Cardiac septum (tissue), 1 donor: ENCODE results near the gene FXYD6. TPM values are rescaled to one million over a fixed set of nuclear protein-coding genes. Genes with fewer than 3 reads are reported as not detected.
"Not testable (repeated sequence)": the region's sequence is repeated elsewhere in the genome, so short reads cannot be mapped to it uniquely, and the experiment has no call there.

Experiments used
- DNase-seq: peaks from one replicate; pipeline ENCODE4 v3.0.0-alpha.2; 2020; ENCODE audit warnings: low spot score
- intact Hi-C: fragments of 100-400 bp; cut with DNase I; formaldehyde crosslinking; loops from one replicate; pipeline ENCODE4 v1.14.0; 2022
- total RNA-seq: library from RNA; stranded (reverse); fragmentation: NEBNext Ultra II Directional; extraction: Animal tissue kit (Norgen Biotek cat#: 25700); gene quantifications from one replicate; pipeline ENCODE4 v1.2.1, GENCODE V29; 2021
- donor health status: DM: no; HTN: no; CAD: no.

FXYD6 gene
- total RNA-seq, 1 donor from 2014 or later = 28.0 TPM

- no peak for DNase-seq
- intact Hi-C loops = no loop called here
Measured at GRCh38 chr11:117872975-117873827, 3.3 kb downstream of the FXYD6 start.

GRCh38 chr11:117872420-117872961 is 4.0 kb downstream of the FXYD6 start:
- intact Hi-C loops = no loop called here

GRCh38 chr11:117871784-117872183 is 4.7 kb downstream of the FXYD6 start:
- intact Hi-C loops = no loop called here
- DNase-seq = no peak

More at GRCh38 chr11:117872420-117872961, 4.0 kb downstream of the FXYD6 start:
- no peak for DNase-seq

- no peak for DNase-seq
- intact Hi-C loops = no loop called here
Measured at GRCh38 chr11:117871160-117871559, 5.3 kb downstream of the FXYD6 start.

GRCh38 chr11:117870103-117870952 is 6.1 kb downstream of the FXYD6 start:
- no peak for DNase-seq
- intact Hi-C loops = no loop called here

GRCh38 chr11:117869604-117870003 is 6.9 kb downstream of the FXYD6 start:
- intact Hi-C loops = no loop called here
- no peak for DNase-seq

- intact Hi-C loops = no loop called here
- no peak for DNase-seq
Measured at GRCh38 chr11:117868815-117869561, 7.5 kb downstream of the FXYD6 start.

- DNase-seq = no peak
- intact Hi-C loops = no loop called here
Measured at GRCh38 chr11:117868088-117868487, 8.4 kb downstream of the FXYD6 start.

GRCh38 chr11:117866526-117866925 is 9.9 kb downstream of the FXYD6 start:
- intact Hi-C loops = no loop called here
- no peak for DNase-seq

GRCh38 chr11:117865546-117865945 is 10.9 kb downstream of the FXYD6 start:
- intact Hi-C loops, DNase-seq: not testable (repeated sequence)

GRCh38 chr11:117863383-117863782 is 13.1 kb downstream of the FXYD6 start:
- DNase-seq = no peak
- intact Hi-C loops = no loop called here

GRCh38 chr11:117862753-117863152 is 13.7 kb downstream of the FXYD6 start:
- intact Hi-C loops = no loop called here

GRCh38 chr11:117862019-117862725 is 14.3 kb downstream of the FXYD6 start:
- DNase-seq = no peak
- intact Hi-C loops = no loop called here

More at GRCh38 chr11:117862753-117863152, 13.7 kb downstream of the FXYD6 start:
- no peak for DNase-seq

- DNase-seq = no peak
- intact Hi-C loops = no loop called here
Measured at GRCh38 chr11:117861151-117862018, 15.1 kb downstream of the FXYD6 start.

GRCh38 chr11:117860139-117860538 is 16.3 kb downstream of the FXYD6 start:
- intact Hi-C loops = no loop called here
- no peak for DNase-seq

GRCh38 chr11:117859488-117860112 is 16.9 kb downstream of the FXYD6 start:
- intact Hi-C loops = no loop called here
- DNase-seq = no peak

- no peak for DNase-seq
- intact Hi-C loops = no loop called here
Measured at GRCh38 chr11:117859061-117859460, 17.4 kb downstream of the FXYD6 start.
